Ovary (tissue), 9 donors: ENCODE data around the gene FLYWCH2. TPM values are rescaled to one million over a fixed set of nuclear protein-coding genes. Genes with fewer than 3 reads are reported as not detected.
"Not testable (repeated sequence)": the region's sequence is repeated elsewhere in the genome, so short reads cannot be mapped to it uniquely, and the experiment has no call there.

Source experiments
- DNase-seq, 5 donors: peaks; one replicate each; pipeline ENCODE4 v3.0.0-alpha.2; 2019 to 2020
- H3K27ac ChIP-seq, 2 donors: fragments of 200-600 bp; one replicate each; pipeline versions ENCODE4 v1.5.1 to v1.8.0; 2019 to 2022
- H3K27me3 ChIP-seq: fragments of 200-600 bp; one replicate; pipeline ENCODE4 v1.8.0; 2022
- H3K36me3 ChIP-seq: fragments of 200-600 bp; sonication (generic); one replicate; pipeline ENCODE4 v1.5.1; 2019
- H3K4me1 ChIP-seq: one replicate; pipeline ENCODE4 v1.8.1; 2013; ENCODE audit warnings: mild to moderate bottlenecking, moderate library complexity; ENCODE audit not compliant: insufficient read depth
- H3K4me3 ChIP-seq: fragments of 200-600 bp; sonication (generic); one replicate; pipeline ENCODE4 v1.5.1; 2017
- H3K9me3 ChIP-seq, 2 donors: fragments of 200-600 bp in 1 of 2; sonication (generic) in 1 of 2; one replicate each; pipeline versions ENCODE4 v1.5.1 to v1.8.1; 2013 to 2019; ENCODE audit warnings: mild to moderate bottlenecking in 1 of 2, moderate library complexity in 1 of 2
- CTCF ChIP-seq, 3 donors: fragments of 450-650 bp in 2 of 3; fragments of 200-600 bp in 1 of 3; IDR thresholded peaks; one replicate each; pipeline versions ENCODE4 v1.5.1 to v1.8.0; 2016 to 2022; ENCODE audit warnings: antibody characterized with exemption in 3 of 3, mild to moderate bottlenecking in 1 of 3
- EP300 ChIP-seq: sonication (generic); formaldehyde crosslinking; IDR thresholded peaks from one replicate; pipeline ENCODE4 v1.6.1; 2017; ENCODE audit warnings: antibody characterized with exemption
- POLR2A ChIP-seq: fragments of 450-650 bp; IDR thresholded peaks from one replicate; pipeline ENCODE4 v1.6.1; 2017; ENCODE audit warnings: antibody characterized with exemption, mild to moderate bottlenecking, moderate library complexity
- WGBS, 3 donors: extraction: QIAGEN DNeasy Blood & Tissue Kit in 1 of 3; methylation state at CpG; one replicate each; pipeline versions ENCODE4 v1.1.5 to v1.1.7; 2013 to 2017; 5-methylcytosine and 5-hydroxymethylcytosine counted together
- intact Hi-C, 4 donors: fragments of 100-400 bp; cut with DNase I; formaldehyde crosslinking; loops; one replicate each; pipeline versions ENCODE4 v1.11.0 to v1.15.1; 2022 to 2023
- polyA plus RNA-seq, 2 donors: library from polyadenylated mRNA; stranded (reverse); fragments of 200-250 nt in 1 of 2; fragments of 350-450 nt in 1 of 2; fragmentation: Illumina TruSeq in 1 of 2; extraction: RNeasy Lipid Tissue Mini Kit (QIAGEN cat#74804) in 1 of 2; gene quantifications; one replicate each; pipeline ENCODE4 v1.2.3, GENCODE V29; 2013 to 2014
- total RNA-seq, 7 donors: library from RNA; depleted of rRNA in 2 of 7; stranded (reverse); fragments of >200 nt in 2 of 7; fragmentation: NEBNext Ultra II Directional in 3 of 7; extraction: Animal tissue kit (Norgen Biotek cat#: 25700) in 3 of 7; gene quantifications; one replicate each; pipeline versions ENCODE4 v1.1.0 to v1.2.4, GENCODE V29; 2016 to 2023
- donor health status: DM: no; HTN: no; CAD: no; lungs with moderate emphysema.
- donor health status: DM: no; HTN: no; CAD: no.
- donor health status: Bipolar disorder and iron deficiency.
- donor health status: DM: yes; HTN: yes; CAD: no.
- donor health status: DM: no; HTN: no; CAD: no.
- donor health status: DM: yes; HTN: yes; CAD: no.

The FLYWCH2 gene
- total and polyA plus RNA-seq, 9 donors = 3.0 to 50.9 (median 30.6) TPM

- intact Hi-C loops = loop anchor here in 1 of 4 donors (5.0 kb wide), 1 partner anchor 51 kb away; no protein-coding TSS in a partner anchor
- H3K9me3 ChIP-seq = no peaks in the 10 kb centered on the region
- WGBS, 3 donors = 86 to 92% (median 89%) methylated on average over 9 to 11 of the region's 11 CpGs
These were observed 45.8 kb downstream of the FLYWCH2 start for GRCh38 chr16:2928796-2929195.

GRCh38 chr16:2929693-2930092, 46.7 kb downstream of the FLYWCH2 start:
- no peak for DNase-seq
- Histone ChIP-seq H3K27me3 (no peaks in the 10 kb centered on the region), H3K27ac (no peak overlapping the region), H3K4me3 (no peak overlapping the region), H3K9me3 (no peaks in the 10 kb centered on the region), H3K4me1 (peaks cover 1% of the 10 kb centered on the region), H3K36me3 (no peaks in the 10 kb centered on the region)
- WGBS, 3 donors = 86 to 95% (median 87%) methylated on average over 12 to 14 of the region's 14 CpGs
- TF ChIP-seq CTCF (IDR thresholded peaks at IDR 0.05) = no peak
- TF ChIP-seq EP300 = no peak
- no peak for TF ChIP-seq POLR2A
- intact Hi-C loops = loop anchor here in 2 of 4 donors (5.0 kb wide), 2 partner anchors 52 to 62 kb away; no protein-coding TSS in a partner anchor

More at GRCh38 chr16:2928796-2929195, 45.8 kb downstream of the FLYWCH2 start:
- DNase-seq = no peak
- Histone ChIP-seq H3K27me3 (no peaks in the 10 kb centered on the region), H3K4me3 (no peak overlapping the region), H3K4me1 (peaks cover 1% of the 10 kb centered on the region), H3K36me3 (no peaks in the 10 kb centered on the region), H3K27ac (no peak overlapping the region)
- no peak for TF ChIP-seq POLR2A
- no peak for TF ChIP-seq CTCF (IDR thresholded peaks at IDR 0.05)
- no peak for TF ChIP-seq EP300

- no peak overlapping the region for H3K27ac ChIP-seq
- no peak for DNase-seq
- no peaks in the 10 kb centered on the region for H3K36me3 ChIP-seq
- TF ChIP-seq POLR2A = no peak
- H3K4me1 ChIP-seq = peaks cover 1% of the 10 kb centered on the region
- intact Hi-C loops = loop anchor here in 1 of 4 donors (5.0 kb wide), 1 partner anchor 63 kb away; no protein-coding TSS in a partner anchor
- no peaks in the 10 kb centered on the region for H3K27me3 ChIP-seq
- 95 to 96% (median 95%) methylated on average over 7 to 15 of the region's 15 CpGs for WGBS, 3 donors
- H3K9me3 ChIP-seq = no peaks in the 10 kb centered on the region
- no peak overlapping the region for H3K4me3 ChIP-seq
These were observed 47.2 kb downstream of the FLYWCH2 start for GRCh38 chr16:2930236-2930635.

- H3K27me3 ChIP-seq, DNase-seq, H3K4me3 ChIP-seq, H3K4me1 ChIP-seq, H3K36me3 ChIP-seq, H3K27ac ChIP-seq, H3K9me3 ChIP-seq: not testable (repeated sequence)
- WGBS, 3 donors = 87 to 90% (median 88%) methylated on average over 13 of the region's 13 CpGs
- intact Hi-C loops = loop anchor here in 1 of 4 donors (5.0 kb wide), 1 partner anchor 64 kb away; no protein-coding TSS in a partner anchor
These were observed 48.4 kb downstream of the FLYWCH2 start for GRCh38 chr16:2931231-2931914.

GRCh38 chr16:2933136-2933535, 50.1 kb downstream of the FLYWCH2 start:
- Histone ChIP-seq H3K9me3 (no peaks in the 10 kb centered on the region), H3K27ac (no peak overlapping the region), H3K36me3 (no peaks in the 10 kb centered on the region), H3K27me3 (no peaks in the 10 kb centered on the region), H3K4me3 (no peak overlapping the region), H3K4me1 (no peaks in the 10 kb centered on the region)
- intact Hi-C loops = loop anchor here in 1 of 4 donors (5.0 kb wide), 1 partner anchor 66 kb away; no protein-coding TSS in a partner anchor
- no peak for TF ChIP-seq POLR2A
- no peak for DNase-seq
- 89 to 92% (median 92%) methylated on average over 20 to 30 of the region's 30 CpGs for WGBS, 3 donors

GRCh38 chr16:2933701-2934100, 50.7 kb downstream of the FLYWCH2 start:
- WGBS, 3 donors = 87 to 91% (median 90%) methylated on average over 22 of the region's 22 CpGs
- Histone ChIP-seq H3K4me3 (no peak overlapping the region), H3K9me3 (no peaks in the 10 kb centered on the region), H3K4me1 (no peaks in the 10 kb centered on the region), H3K36me3 (no peaks in the 10 kb centered on the region), H3K27ac (no peak overlapping the region), H3K27me3 (no peaks in the 10 kb centered on the region)
- DNase-seq = no peak
- TF ChIP-seq POLR2A (no peak), CTCF (IDR thresholded peaks at IDR 0.05) (no peak), EP300 (no peak)
- intact Hi-C loops = loop anchor here in 1 of 4 donors (5.0 kb wide), 1 partner anchor 66 kb away; no protein-coding TSS in a partner anchor
